ENCODE measurements around the gene PEX6. TPM values are rescaled to one million over a fixed set of nuclear protein-coding genes. Genes with fewer than 3 reads are reported as not detected.
A peak's percentile ranks its signal among the peaks of the same experiment; 100 is the strongest.

Gene PEX6
- polyA plus RNA-seq, 3 donors: 10.6 to 16.2 (median 15.5) TPM

DNA sequence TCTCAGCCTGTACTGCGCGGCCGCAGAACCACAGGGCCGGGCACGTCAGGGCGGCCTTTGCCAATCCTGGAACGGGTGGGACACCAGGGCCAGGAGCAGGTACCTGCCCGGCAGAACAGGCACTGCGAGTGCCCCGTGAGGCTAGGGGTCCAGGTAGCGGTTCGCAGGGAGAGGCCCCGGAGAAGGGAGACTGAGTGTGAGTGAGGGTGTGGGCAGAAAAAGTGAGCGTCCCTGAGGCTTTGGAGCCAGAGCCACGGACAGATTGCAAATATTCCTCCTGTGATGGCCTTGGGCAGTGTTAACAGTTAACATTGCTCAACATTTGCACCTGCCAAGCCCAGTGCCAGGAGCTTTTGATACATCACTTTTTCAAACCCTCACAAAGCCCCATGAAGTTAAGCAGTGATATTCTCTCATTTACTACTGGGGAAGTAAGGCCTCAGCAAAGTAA lies 17.9 kb downstream of the PEX6 start:
- Histone ChIP-seq H3K4me2 (replicated peaks; ENCODE audit: extremely low read depth, low read length, poor library complexity, severe bottlenecking) (peak overlapping the region; percentile 77), H3K27me3 (ENCODE audit: control insufficient read depth in 2 of 2, insufficient read depth in 2 of 2, low read length in 2 of 2) (peaks cover 7 to 26% of the 10 kb centered on the region in 2 donors), H3K9me3 (replicated peaks in 1 of 2; ENCODE audit: control insufficient read depth in 1 of 2, insufficient read depth in 1 of 2, low read length in 2 of 2) (peaks cover 0 to 4% of the 10 kb centered on the region in 2 donors), H3K27ac (ENCODE audit: low read depth in 1 of 2, low read length in 2 of 2) (no peak overlapping the region), H3K79me2 (ENCODE audit: insufficient read depth, low read length) (no peaks in the 10 kb centered on the region), H3K4me1 (ENCODE audit: control insufficient read depth in 1 of 2, insufficient read depth in 2 of 2, low read length in 2 of 2) (peaks cover 12 to 15% of the 10 kb centered on the region in 2 donors), H2AFZ (ENCODE audit: insufficient read depth, low read depth, low read length, poor library complexity, severe bottlenecking) (peak overlapping the region; percentile 62), H3K9ac (ENCODE audit: insufficient read depth, low read length, poor library complexity, severe bottlenecking) (peak overlapping the region; percentile 62), H3K36me3 (replicated peaks in 1 of 2; ENCODE audit: control insufficient read depth in 1 of 2, insufficient read depth in 2 of 2, low read length in 2 of 2) (peaks cover 33% of the 10 kb centered on the region in 2 donors), H4K20me1 (ENCODE audit: insufficient read depth, low read length) (no peaks in the 10 kb centered on the region), H3K4me3 (replicated peaks in 1 of 3; ENCODE audit: low read depth in 2 of 3, low read length in 3 of 3) (peak overlapping the region in 1 of 3 experiments; percentile 65)
- Mint-ChIP-seq H3K4me3 (peak overlapping the region; percentile 66 to 91), H3K4me1 (peaks cover 19% of the 10 kb centered on the region), H3K9me3 (peaks cover 0 to 8% (median 0%) of the 10 kb centered on the region in 7 donors), H3K27me3 (ENCODE audit: low read depth in 3 of 3) (peaks cover 29 to 31% (median 30%) of the 10 kb centered on the region in 3 donors), H3K36me3 (peaks cover 44 to 57% of the 10 kb centered on the region in 2 donors), H3K27ac (no peak overlapping the region)
- 31% methylated on average over 14 of the region's 15 CpGs for WGBS (ENCODE audit: insufficient coverage)
- intact Hi-C loops (cut with micrococcal nuclease): no loop called here
- TF ChIP-seq, protein P1, sequence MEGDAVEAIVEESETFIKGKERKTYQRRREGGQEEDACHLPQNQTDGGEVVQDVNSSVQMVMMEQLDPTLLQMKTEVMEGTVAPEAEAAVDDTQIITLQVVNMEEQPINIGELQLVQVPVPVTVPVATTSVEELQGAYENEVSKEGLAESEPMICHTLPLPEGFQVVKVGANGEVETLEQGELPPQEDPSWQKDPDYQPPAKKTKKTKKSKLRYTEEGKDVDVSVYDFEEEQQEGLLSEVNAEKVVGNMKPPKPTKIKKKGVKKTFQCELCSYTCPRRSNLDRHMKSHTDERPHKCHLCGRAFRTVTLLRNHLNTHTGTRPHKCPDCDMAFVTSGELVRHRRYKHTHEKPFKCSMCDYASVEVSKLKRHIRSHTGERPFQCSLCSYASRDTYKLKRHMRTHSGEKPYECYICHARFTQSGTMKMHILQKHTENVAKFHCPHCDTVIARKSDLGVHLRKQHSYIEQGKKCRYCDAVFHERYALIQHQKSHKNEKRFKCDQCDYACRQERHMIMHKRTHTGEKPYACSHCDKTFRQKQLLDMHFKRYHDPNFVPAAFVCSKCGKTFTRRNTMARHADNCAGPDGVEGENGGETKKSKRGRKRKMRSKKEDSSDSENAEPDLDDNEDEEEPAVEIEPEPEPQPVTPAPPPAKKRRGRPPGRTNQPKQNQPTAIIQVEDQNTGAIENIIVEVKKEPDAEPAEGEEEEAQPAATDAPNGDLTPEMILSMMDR (IDR thresholded peaks at IDR 0.05): no peak
- no peak for DNase-seq

DNA sequence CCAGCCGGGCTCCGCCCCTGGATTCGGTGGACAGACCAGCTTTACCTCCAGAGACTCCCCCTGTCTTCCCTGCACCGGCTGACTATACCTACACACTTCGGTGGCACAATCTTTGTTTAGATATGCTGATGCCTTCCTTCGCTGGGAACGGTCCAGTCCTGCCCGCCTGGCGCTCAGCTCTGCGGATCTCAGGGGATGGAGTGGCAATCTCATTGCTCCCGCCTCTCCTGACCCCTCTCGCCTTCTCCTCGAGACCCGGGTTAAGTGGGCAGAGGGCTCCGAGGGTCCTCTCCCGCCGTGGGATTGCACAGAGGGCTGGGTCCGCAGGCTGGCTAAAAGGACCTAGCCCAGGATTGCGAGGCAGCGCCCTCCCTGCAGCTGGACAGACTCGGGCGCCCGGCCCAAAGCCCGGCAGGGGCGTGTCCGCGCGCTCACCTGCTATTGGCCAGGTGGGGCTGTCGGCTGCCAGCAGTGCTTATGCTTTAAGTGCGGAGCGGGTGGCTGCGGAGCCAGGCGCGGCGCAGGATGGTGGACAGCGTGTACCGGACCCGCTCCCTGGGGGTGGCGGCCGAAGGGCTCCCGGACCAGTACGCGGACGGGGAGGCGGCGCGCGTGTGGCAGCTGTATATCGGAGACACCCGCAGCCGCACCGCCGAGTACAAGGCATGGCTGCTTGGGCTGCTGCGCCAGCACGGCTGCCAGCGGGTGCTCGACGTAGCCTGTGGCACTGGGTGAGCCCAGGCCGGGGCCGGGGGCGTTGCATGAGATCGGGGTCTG lies 18.6 kb downstream of the PEX6 start, which contains the start of gene GNMT:
GNMT (plus strand) TSS at position 512 of the 777 bp plus-strand sequence; CDS start at position 526, 14 bp downstream.
- H3K79me2 ChIP-seq (ENCODE audit: insufficient read depth, low read length): no peaks in the 10 kb centered on the region
- peaks cover 7 to 26% of the 10 kb centered on the region in 2 donors for H3K27me3 ChIP-seq (ENCODE audit: control insufficient read depth in 2 of 2, insufficient read depth in 2 of 2, low read length in 2 of 2)
- intact Hi-C loops (cut with micrococcal nuclease): no loop called here
- Mint-ChIP-seq H3K4me3 (peak within 1 kb of the TSS; percentile 66 to 91), H3K27me3 (ENCODE audit: low read depth in 3 of 3) (peaks cover 27 to 31% (median 30%) of the 10 kb centered on the region in 3 donors), H3K9me3 (peaks cover 0 to 8% (median 0%) of the 10 kb centered on the region in 7 donors), H3K36me3 (peaks cover 38 to 55% of the 10 kb centered on the region in 2 donors), H3K4me1 (peaks cover 19% of the 10 kb centered on the region), H3K27ac (no peak within 1 kb of the TSS)
- no peaks in the 10 kb centered on the region for H4K20me1 ChIP-seq (ENCODE audit: insufficient read depth, low read length)
- peaks cover 27 to 28% of the 10 kb centered on the region in 2 donors for H3K36me3 ChIP-seq (replicated peaks in 1 of 2; ENCODE audit: control insufficient read depth in 1 of 2, insufficient read depth in 2 of 2, low read length in 2 of 2)
- H3K4me1 ChIP-seq (ENCODE audit: control insufficient read depth in 1 of 2, insufficient read depth in 2 of 2, low read length in 2 of 2): peaks cover 12 to 15% of the 10 kb centered on the region in 2 donors
- H3K9me3 ChIP-seq (replicated peaks in 1 of 2; ENCODE audit: control insufficient read depth in 1 of 2, insufficient read depth in 1 of 2, low read length in 2 of 2): peaks cover 0 to 4% of the 10 kb centered on the region in 2 donors
- peak within 1 kb of the TSS; percentile 77 for H3K4me2 ChIP-seq (replicated peaks; ENCODE audit: extremely low read depth, low read length, poor library complexity, severe bottlenecking)
- no peak for DNase-seq
- H3K9ac ChIP-seq (ENCODE audit: insufficient read depth, low read length, poor library complexity, severe bottlenecking): peak within 1 kb of the TSS; percentile 62
- TF ChIP-seq, protein P1 (IDR thresholded peaks at IDR 0.05): no peak
- H2AFZ ChIP-seq (ENCODE audit: insufficient read depth, low read depth, low read length, poor library complexity, severe bottlenecking): peak within 1 kb of the TSS; percentile 62
- 3% methylated on average over 61 of the region's 62 CpGs for WGBS (ENCODE audit: insufficient coverage)
- H3K4me3 ChIP-seq (replicated peaks in 1 of 3; ENCODE audit: low read depth in 2 of 3, low read length in 3 of 3): peak within 1 kb of the TSS in 1 of 3 experiments; percentile 65
- H3K27ac ChIP-seq (ENCODE audit: low read depth in 1 of 2, low read length in 2 of 2): no peak within 1 kb of the TSS

Measured in CD14-positive monocyte (primary cell).